ENCODE data around the gene STRC.

DNA sequence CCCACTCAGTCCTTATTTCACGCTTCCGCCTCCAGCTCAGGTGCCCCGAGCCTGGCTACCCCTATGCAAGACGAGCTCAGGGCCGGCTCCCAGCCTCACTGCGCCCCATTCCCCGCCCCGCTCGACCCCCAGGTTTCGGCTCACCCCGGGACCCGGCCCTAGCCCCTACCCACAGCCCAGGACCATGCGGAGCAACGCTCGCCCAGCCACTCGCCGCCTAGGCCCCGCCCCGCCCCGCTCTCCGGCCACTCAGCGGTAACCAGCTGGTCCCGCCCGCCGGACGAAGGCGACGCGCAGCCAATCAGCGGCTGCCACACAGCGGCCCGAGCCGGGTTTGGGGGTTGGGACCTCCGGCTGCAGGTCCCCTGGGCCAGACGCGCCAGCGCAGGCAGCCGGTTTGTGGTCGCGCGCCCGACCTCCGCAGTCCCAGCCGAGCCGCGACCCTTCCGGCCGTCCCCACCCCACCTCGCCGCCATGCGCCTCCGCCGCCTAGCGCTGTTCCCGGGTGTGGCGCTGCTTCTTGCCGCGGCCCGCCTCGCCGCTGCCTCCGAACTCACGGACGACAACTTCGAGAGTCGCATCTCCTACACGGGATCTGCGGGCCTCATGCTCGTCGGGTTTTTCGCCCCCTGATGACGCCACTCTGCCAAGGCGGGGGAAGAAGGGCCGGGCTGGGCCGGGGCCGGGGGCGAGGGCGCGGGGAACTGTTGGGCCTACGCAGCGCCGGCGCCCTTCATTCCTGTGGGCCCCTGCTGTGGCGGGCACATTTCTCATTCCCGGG is 30.2 kb upstream of the STRC start, which contains the start of gene CATSPER2:
- TF ChIP-seq POLR2A (IDR thresholded peaks at IDR 0.05), result no peak
- TF ChIP-seq, protein P1, sequence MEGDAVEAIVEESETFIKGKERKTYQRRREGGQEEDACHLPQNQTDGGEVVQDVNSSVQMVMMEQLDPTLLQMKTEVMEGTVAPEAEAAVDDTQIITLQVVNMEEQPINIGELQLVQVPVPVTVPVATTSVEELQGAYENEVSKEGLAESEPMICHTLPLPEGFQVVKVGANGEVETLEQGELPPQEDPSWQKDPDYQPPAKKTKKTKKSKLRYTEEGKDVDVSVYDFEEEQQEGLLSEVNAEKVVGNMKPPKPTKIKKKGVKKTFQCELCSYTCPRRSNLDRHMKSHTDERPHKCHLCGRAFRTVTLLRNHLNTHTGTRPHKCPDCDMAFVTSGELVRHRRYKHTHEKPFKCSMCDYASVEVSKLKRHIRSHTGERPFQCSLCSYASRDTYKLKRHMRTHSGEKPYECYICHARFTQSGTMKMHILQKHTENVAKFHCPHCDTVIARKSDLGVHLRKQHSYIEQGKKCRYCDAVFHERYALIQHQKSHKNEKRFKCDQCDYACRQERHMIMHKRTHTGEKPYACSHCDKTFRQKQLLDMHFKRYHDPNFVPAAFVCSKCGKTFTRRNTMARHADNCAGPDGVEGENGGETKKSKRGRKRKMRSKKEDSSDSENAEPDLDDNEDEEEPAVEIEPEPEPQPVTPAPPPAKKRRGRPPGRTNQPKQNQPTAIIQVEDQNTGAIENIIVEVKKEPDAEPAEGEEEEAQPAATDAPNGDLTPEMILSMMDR (IDR thresholded peaks at IDR 0.05), result no peak

Measured in transverse colon (tissue), 3 donors.